GM12878 (cell line): Measurements from ENCODE around the gene SCD5. TPM values are rescaled to one million over a fixed set of nuclear protein-coding genes. Genes with fewer than 3 reads are reported as not detected.

Experiments
- ATAC-seq: fragments of 200-7000 bp; cut with Tn5 transposase; 3 replicates; pipeline ENCODE4 v1.9.1; 2020; ENCODE audit warnings: mild to moderate bottlenecking, moderate library complexity
- BruUV-seq: library from RNA; stranded (reverse); fragments of 400-500 nt; replicated peaks from 2 replicates; lab custom pipeline; 2021; lab: Mats Ljungman, UMichigan
- CTCF ChIA-PET: fragments of 300-600 bp; sonication (Branson Sonifier 250); formaldehyde crosslinking; extraction: SDS; loops from one replicate; lab custom pipeline; 2021; ENCODE audit warnings: inconsistent platforms; lab: Yijun Ruan, JAX
- POLR2A ChIA-PET: fragments of 350-600 bp; formaldehyde crosslinking; extraction: SDS; loops from one replicate; lab custom pipeline; 2021; ENCODE audit warnings: inconsistent platforms; lab: Charles Lee
- RAD21 ChIA-PET: fragments of 300-600 bp; sonication (Branson Sonifier 250); formaldehyde crosslinking; loops from one replicate; lab custom pipeline; 2023; ENCODE audit warnings: antibody characterized with exemption; ENCODE audit not compliant: unreplicated experiment; lab: Charles Lee
- SMC1A ChIA-PET: fragments of 300-600 bp; sonication (Branson Sonifier 250); formaldehyde crosslinking; loops from one replicate; lab custom pipeline; 2023; ENCODE audit not compliant: unreplicated experiment, uncharacterized antibody; lab: Charles Lee
- DNase-seq: peaks from one replicate; pipeline ENCODE4 v3.0.0-alpha.2; 2011; ENCODE audit warnings: low read depth, low spot score
- FAIRE-seq: peaks from 3 replicates; lab custom pipeline; 2011; peaks lifted over from hg19 to GRCh38; lab: Jason Lieb, UNC
- H2AFZ ChIP-seq: 2 replicates; pipeline ENCODE4 v1.6.0; 2011; ENCODE audit warnings: low read depth, low read length, control low read depth; ENCODE audit not compliant: control insufficient read depth
- H3K27ac ChIP-seq: 2 replicates; pipeline ENCODE4 v1.5.1; 2011; ENCODE audit warnings: control low read depth; ENCODE audit not compliant: control insufficient read depth, insufficient read depth
- H3K27me3 ChIP-seq, 2 experiments: replicated peaks in 1 of 2; 2 replicates each; pipeline versions ENCODE4 v1.6.0 to v1.6.1; 2011; ENCODE audit warnings: low read length in 1 of 2; ENCODE audit not compliant: control insufficient read depth in 2 of 2, insufficient read depth in 2 of 2
- H3K36me3 ChIP-seq, 2 experiments: 2 replicates each; pipeline ENCODE4 v1.5.1; 2011; ENCODE audit warnings: low read length in 1 of 2; ENCODE audit not compliant: control insufficient read depth in 2 of 2, insufficient read depth in 2 of 2
- H3K4me1 ChIP-seq: 2 replicates; pipeline ENCODE4 v1.6.1; 2011; ENCODE audit warnings: mild to moderate bottlenecking, low read length, moderate library complexity, mixed read lengths; ENCODE audit not compliant: control insufficient read depth, insufficient read depth
- H3K4me2 ChIP-seq: 2 replicates; pipeline ENCODE4 v1.6.0; 2011; ENCODE audit warnings: control low read depth; ENCODE audit not compliant: control insufficient read depth, insufficient read depth
- H3K4me3 ChIP-seq: fragments of 200-600 bp; sonication (generic); 2 replicates; pipeline ENCODE4 v1.5.1; 2016
- H3K79me2 ChIP-seq: 2 replicates; pipeline ENCODE4 v1.6.0; 2011; ENCODE audit warnings: low read length; ENCODE audit not compliant: control insufficient read depth, insufficient read depth
- H3K9ac ChIP-seq: 2 replicates; pipeline ENCODE4 v1.8.0; 2011; ENCODE audit warnings: low read length, control low read depth, mixed read lengths; ENCODE audit not compliant: control insufficient read depth, insufficient read depth
- H3K9me3 ChIP-seq: replicated peaks from 3 replicates; pipeline ENCODE4 v1.5.1; 2011; ENCODE audit warnings: mild to moderate bottlenecking, low read length; ENCODE audit not compliant: control insufficient read depth, insufficient read depth
- H4K20me1 ChIP-seq: 2 replicates; pipeline ENCODE4 v1.6.0; 2011; ENCODE audit not compliant: control insufficient read depth, insufficient read depth
- MXI1 ChIP-seq: fragments of 150-350 bp; IDR thresholded peaks from 2 replicates; pipeline ENCODE4 v1.6.1; 2011; ENCODE audit warnings: low read depth, mild to moderate bottlenecking, inconsistent platforms, low read length, improper control_type of control experiment
- RAD51 ChIP-seq: fragments of 450-650 bp; IDR thresholded peaks from 2 replicates; pipeline ENCODE4 v1.6.1; 2016; ENCODE audit warnings: moderate library complexity, mild to moderate bottlenecking, inconsistent platforms
- REST ChIP-seq: IDR thresholded peaks from 2 replicates; pipeline ENCODE4 v1.6.1; 2012; ENCODE audit warnings: mild to moderate bottlenecking, low read depth, low read length
- SMAD1 ChIP-seq: fragments of 450-650 bp; IDR thresholded peaks from 2 replicates; pipeline ENCODE4 v1.6.1; 2018; ENCODE audit warnings: mild to moderate bottlenecking, low read depth; ENCODE audit not compliant: partially characterized antibody
- SREBF2 ChIP-seq: IDR thresholded peaks from 2 replicates; pipeline ENCODE4 v1.6.1; 2012; ENCODE audit warnings: mild to moderate bottlenecking, low read length
- WGBS: methylation state at CpG from one replicate; pipeline ENCODE4 v1.1.6; 2016; ENCODE audit warnings: low lambda C conversion rate; ENCODE audit not compliant: insufficient replicate concordance, insufficient coverage; ENCODE audit errors: missing lambda C conversion rate; 5-methylcytosine and 5-hydroxymethylcytosine counted together
- in situ Hi-C: fragments of 300-500 bp; cut with MboI; formaldehyde crosslinking; loops from 9 replicates; pipeline ENCODE4 v1.14.3; 2018; ENCODE audit warnings: mixed read lengths
- intact Hi-C: fragments of 100-400 bp; cut with micrococcal nuclease; formaldehyde crosslinking; loops from one replicate; pipeline ENCODE4 v1.14.2; 2022; ENCODE audit not compliant: unreplicated experiment
- polyA plus RNA-seq, 11 experiments: library from polyadenylated mRNA; depleted of rRNA in 4 of 11; unstranded in 6 of 11; stranded (reverse) in 5 of 11; fragments of >200 nt; fragmentation: Nextera tagmentation in 4 of 11; fragmentation: Illumina TruSeq in 1 of 11; extraction: Ambion mirVana in 4 of 11; extraction: Trizol in 1 of 11; gene quantifications; 1 replicate in 1 of 11; 2 replicates in 10 of 11; pipeline versions ENCODE4 v1.2.1 to v1.2.3, GENCODE V29; 2011 to 2016; ENCODE audit warnings: inconsistent platforms in 2 of 11, missing spikeins in 2 of 11, low read depth in 1 of 11
- total RNA-seq, 4 experiments: library from RNA; depleted of rRNA in 3 of 4; stranded (reverse); fragments of >200 nt in 3 of 4; fragmentation: Illumina TruSeq in 1 of 4; extraction: Trizol in 1 of 4; gene quantifications; 2 replicates each; pipeline versions ENCODE4 v1.2.1 to v1.2.3, GENCODE V29; 2013 to 2021
- TF ChIP-seq, protein P1 (sequence below): fragments of 450-650 bp; IDR thresholded peaks from 2 replicates; pipeline ENCODE4 v1.6.1; 2017; ENCODE audit warnings: antibody characterized with exemption, mild to moderate bottlenecking, moderate library complexity

Gene SCD5
- total and polyA plus RNA-seq, 10 of the 15 experiments (the other 5 are each of a cell fraction or from before 2014, with no cell fraction given) = 2.4 to 15.0 (median 4.2) TPM

GRCh38 chr4:82666970-82667665 is 131.5 kb downstream of the SCD5 start:
- no TSS peak for BruUV-seq
- H4K20me1 ChIP-seq = no peaks in the 10 kb centered on the region
- intact Hi-C loops = no loop called here
- no peak overlapping the region for H3K4me2 ChIP-seq
- H3K27me3 ChIP-seq = no peaks in the 10 kb centered on the region
- H3K4me3 ChIP-seq = no peak overlapping the region
- H3K27ac ChIP-seq = no peak overlapping the region
- H3K36me3 ChIP-seq = no peaks in the 10 kb centered on the region
- no peak overlapping the region for H3K9ac ChIP-seq
- FAIRE-seq (no peak), ATAC-seq (no peak), DNase-seq (no peak)
- 56% methylated on average over 5 of the region's 5 CpGs for WGBS
- SMC1A ChIA-PET = interaction anchor here (0.9 to 1.0 kb wide), 2 partner anchors 9 to 20 kb away, joined by 3 to 4 read pairs; no protein-coding TSS in a partner anchor
- TF ChIP-seq SMAD1 = no peak
- TF ChIP-seq SREBF2 = no peak
- TF ChIP-seq, protein P1, sequence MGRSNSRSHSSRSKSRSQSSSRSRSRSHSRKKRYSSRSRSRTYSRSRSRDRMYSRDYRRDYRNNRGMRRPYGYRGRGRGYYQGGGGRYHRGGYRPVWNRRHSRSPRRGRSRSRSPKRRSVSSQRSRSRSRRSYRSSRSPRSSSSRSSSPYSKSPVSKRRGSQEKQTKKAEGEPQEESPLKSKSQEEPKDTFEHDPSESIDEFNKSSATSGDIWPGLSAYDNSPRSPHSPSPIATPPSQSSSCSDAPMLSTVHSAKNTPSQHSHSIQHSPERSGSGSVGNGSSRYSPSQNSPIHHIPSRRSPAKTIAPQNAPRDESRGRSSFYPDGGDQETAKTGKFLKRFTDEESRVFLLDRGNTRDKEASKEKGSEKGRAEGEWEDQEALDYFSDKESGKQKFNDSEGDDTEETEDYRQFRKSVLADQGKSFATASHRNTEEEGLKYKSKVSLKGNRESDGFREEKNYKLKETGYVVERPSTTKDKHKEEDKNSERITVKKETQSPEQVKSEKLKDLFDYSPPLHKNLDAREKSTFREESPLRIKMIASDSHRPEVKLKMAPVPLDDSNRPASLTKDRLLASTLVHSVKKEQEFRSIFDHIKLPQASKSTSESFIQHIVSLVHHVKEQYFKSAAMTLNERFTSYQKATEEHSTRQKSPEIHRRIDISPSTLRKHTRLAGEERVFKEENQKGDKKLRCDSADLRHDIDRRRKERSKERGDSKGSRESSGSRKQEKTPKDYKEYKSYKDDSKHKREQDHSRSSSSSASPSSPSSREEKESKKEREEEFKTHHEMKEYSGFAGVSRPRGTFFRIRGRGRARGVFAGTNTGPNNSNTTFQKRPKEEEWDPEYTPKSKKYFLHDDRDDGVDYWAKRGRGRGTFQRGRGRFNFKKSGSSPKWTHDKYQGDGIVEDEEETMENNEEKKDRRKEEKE = no peak
- TF ChIP-seq RAD51 = no peak
- TF ChIP-seq REST = no peak
- no peak for TF ChIP-seq MXI1
- H3K9me3 ChIP-seq = no peaks in the 10 kb centered on the region
- in situ Hi-C loops = no loop called here
- POLR2A ChIA-PET = no interaction called here
- CTCF ChIA-PET = no interaction called here
- RAD21 ChIA-PET = interaction anchor here (1.4 kb wide), 1 partner anchor 72 kb away, joined by 3 read pairs; no protein-coding TSS in a partner anchor
- H3K4me1 ChIP-seq = no peaks in the 10 kb centered on the region
- no peak overlapping the region for H2AFZ ChIP-seq
- no peaks in the 10 kb centered on the region for H3K79me2 ChIP-seq
